ENCODE results near the gene WWOX. TPM values are rescaled to one million over a fixed set of nuclear protein-coding genes. Genes with fewer than 3 reads are reported as not detected.

Gene WWOX
- total and polyA plus RNA-seq, 2 experiments from 2014 or later = 17.0 to 39.8 TPM

DNA sequence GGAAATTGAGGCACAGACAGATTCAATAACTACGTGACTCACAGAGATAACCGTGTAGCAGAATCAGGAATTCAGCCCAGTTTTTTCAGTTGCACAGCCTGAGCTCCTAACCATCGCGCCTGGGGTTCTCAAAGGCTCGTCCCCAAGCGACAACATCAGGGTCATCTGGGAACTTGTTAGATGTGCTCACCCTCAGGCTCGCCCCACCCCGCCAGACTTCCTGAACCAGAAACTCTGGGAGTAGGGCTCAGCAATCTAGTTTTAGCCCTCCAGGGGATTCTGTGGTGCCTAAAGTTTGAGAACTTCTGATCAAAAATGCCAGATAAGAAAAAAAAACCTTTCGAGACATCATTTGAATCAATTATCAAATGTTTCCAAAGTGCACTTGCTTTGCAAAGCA lies 559.8 kb downstream of the WWOX start:
- Histone ChIP-seq H3K4me3 (no peak overlapping the region), H3K27ac (no peak overlapping the region), H3K9me3 (ENCODE audit: low read depth) (no peaks in the 10 kb centered on the region), H4K20me1 (ENCODE audit: insufficient read depth, poor library complexity, severe bottlenecking) (no peaks in the 10 kb centered on the region), H3K9me2 (replicated peaks; ENCODE audit: insufficient read depth) (no peaks in the 10 kb centered on the region), H2AFZ (no peak overlapping the region), H3K27me3 (no peaks in the 10 kb centered on the region), H3K79me2 (no peaks in the 10 kb centered on the region), H3K4me2 (no peak overlapping the region), H3K4me1 (ENCODE audit: insufficient read depth) (peaks cover 10% of the 10 kb centered on the region), H3K36me3 (replicated peaks; ENCODE audit: insufficient read depth, low read depth) (no peaks in the 10 kb centered on the region)
- TF ChIP-seq EZH2phosphoT487 (IDR thresholded peaks at IDR 0.05; ENCODE audit: low read depth, severe bottlenecking, unreplicated experiment) (no peak), EZH2 (IDR thresholded peaks at IDR 0.05; ENCODE audit: borderline replicate concordance) (no peak), CTCF (IDR thresholded peaks at IDR 0.05; ENCODE audit: poor library complexity) (no peak)
- 73% methylated on average over 9 of the region's 9 CpGs for WGBS (ENCODE audit: low lambda C conversion rate, missing lambda C conversion rate)
- no peak for DNase-seq (ENCODE audit: low spot score)

DNA sequence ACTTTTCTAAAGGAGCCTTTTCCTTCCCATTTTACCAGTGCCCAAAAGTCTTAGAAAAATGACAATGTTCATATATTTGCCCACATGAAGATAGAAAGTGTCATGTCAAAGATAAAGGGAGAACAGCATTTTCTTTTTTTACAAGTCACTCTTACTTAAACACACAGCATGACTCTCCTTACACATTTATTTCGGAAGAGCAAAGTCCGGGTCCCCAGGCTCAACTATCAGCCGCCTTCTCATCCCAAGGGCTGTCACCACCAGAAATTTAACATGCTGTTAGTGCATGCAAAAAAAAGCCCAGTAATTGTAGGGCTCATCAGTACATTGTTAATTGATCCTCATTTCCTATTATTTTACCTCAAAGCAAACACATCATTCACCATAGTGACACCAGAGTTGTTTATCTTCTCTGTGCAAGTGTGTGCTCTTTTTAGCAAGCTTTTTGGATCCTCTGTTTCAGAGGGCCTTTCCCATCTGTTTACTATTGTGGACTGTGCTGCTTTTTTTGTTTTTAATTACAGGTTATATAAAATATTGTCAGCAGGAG lies 560.3 kb downstream of the WWOX start:
- Histone ChIP-seq H3K36me3 (replicated peaks; ENCODE audit: insufficient read depth, low read depth) (no peaks in the 10 kb centered on the region), H3K4me1 (ENCODE audit: insufficient read depth) (peaks cover 10% of the 10 kb centered on the region), H2AFZ (no peak overlapping the region), H3K79me2 (no peaks in the 10 kb centered on the region), H3K9me3 (ENCODE audit: low read depth) (no peaks in the 10 kb centered on the region), H3K4me2 (no peak overlapping the region), H3K27me3 (no peaks in the 10 kb centered on the region), H4K20me1 (ENCODE audit: insufficient read depth, poor library complexity, severe bottlenecking) (no peaks in the 10 kb centered on the region), H3K9me2 (replicated peaks; ENCODE audit: insufficient read depth) (no peaks in the 10 kb centered on the region), H3K4me3 (no peak overlapping the region), H3K27ac (no peak overlapping the region)
- TF ChIP-seq EZH2 (IDR thresholded peaks at IDR 0.05; ENCODE audit: borderline replicate concordance) (no peak), EZH2phosphoT487 (IDR thresholded peaks at IDR 0.05; ENCODE audit: low read depth, severe bottlenecking, unreplicated experiment) (peak; percentile 77)
- no peak for DNase-seq (ENCODE audit: low spot score)
- 31% methylated on average over 3 of the region's 3 CpGs for WGBS (ENCODE audit: low lambda C conversion rate, missing lambda C conversion rate)

GRCh38 chr16:78660795-78661194 lies 561.3 kb downstream of the WWOX start:
- H3K27me3 ChIP-seq = no peaks in the 10 kb centered on the region
- H3K4me1 ChIP-seq (ENCODE audit: insufficient read depth) = peaks cover 10% of the 10 kb centered on the region
- 97% methylated on average over 1 of the region's 1 CpG for WGBS (ENCODE audit: low lambda C conversion rate, missing lambda C conversion rate)
- H3K27ac ChIP-seq = no peak overlapping the region
- H3K4me2 ChIP-seq = no peak overlapping the region
- TF ChIP-seq EZH2 (IDR thresholded peaks at IDR 0.05; ENCODE audit: borderline replicate concordance) (no peak), EZH2phosphoT487 (IDR thresholded peaks at IDR 0.05; ENCODE audit: low read depth, severe bottlenecking, unreplicated experiment) (no peak), CTCF (IDR thresholded peaks at IDR 0.05; ENCODE audit: poor library complexity) (no peak)
- H3K79me2 ChIP-seq = no peaks in the 10 kb centered on the region
- no peaks in the 10 kb centered on the region for H3K9me2 ChIP-seq (replicated peaks; ENCODE audit: insufficient read depth)
- no peak for DNase-seq (ENCODE audit: low spot score)
- H2AFZ ChIP-seq = no peak overlapping the region
- H3K4me3 ChIP-seq = no peak overlapping the region
- no peaks in the 10 kb centered on the region for H3K36me3 ChIP-seq (replicated peaks; ENCODE audit: insufficient read depth, low read depth)
- H4K20me1 ChIP-seq (ENCODE audit: insufficient read depth, poor library complexity, severe bottlenecking) = no peaks in the 10 kb centered on the region
- no peaks in the 10 kb centered on the region for H3K9me3 ChIP-seq (ENCODE audit: low read depth)

DNA sequence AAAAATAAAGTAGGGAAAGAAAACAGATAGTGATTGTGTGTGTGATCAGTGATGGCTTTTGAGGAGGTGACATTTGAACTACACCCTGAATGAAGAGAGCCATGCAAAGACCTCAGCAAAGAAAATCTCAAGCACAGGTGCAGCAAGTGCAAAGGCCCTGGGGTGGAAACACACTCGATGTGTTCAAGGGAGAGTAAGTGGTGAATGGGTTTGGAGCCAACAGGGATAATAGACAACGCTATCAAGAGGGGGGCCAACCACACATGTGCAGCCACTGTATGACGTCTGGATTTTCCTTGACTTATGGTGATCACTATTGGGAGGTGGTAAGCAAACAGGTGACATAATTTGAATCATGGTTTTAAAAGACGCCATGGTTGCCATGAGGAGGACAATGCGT lies 564.2 kb downstream of the WWOX start:
- DNase-seq (ENCODE audit: low spot score) = no peak
- no peak overlapping the region for H3K27ac ChIP-seq
- H3K4me1 ChIP-seq (ENCODE audit: insufficient read depth) = peaks cover 13% of the 10 kb centered on the region
- no peaks in the 10 kb centered on the region for H3K9me3 ChIP-seq (ENCODE audit: low read depth)
- 97% methylated on average over 5 of the region's 5 CpGs for WGBS (ENCODE audit: low lambda C conversion rate, missing lambda C conversion rate)
- no peak overlapping the region for H3K4me2 ChIP-seq
- no peaks in the 10 kb centered on the region for H3K27me3 ChIP-seq
- H3K4me3 ChIP-seq = no peak overlapping the region
- no peaks in the 10 kb centered on the region for H4K20me1 ChIP-seq (ENCODE audit: insufficient read depth, poor library complexity, severe bottlenecking)
- no peaks in the 10 kb centered on the region for H3K79me2 ChIP-seq
- no peaks in the 10 kb centered on the region for H3K9me2 ChIP-seq (replicated peaks; ENCODE audit: insufficient read depth)
- no peak overlapping the region for H2AFZ ChIP-seq
- TF ChIP-seq EZH2phosphoT487 (IDR thresholded peaks at IDR 0.05; ENCODE audit: low read depth, severe bottlenecking, unreplicated experiment) (no peak), CTCF (IDR thresholded peaks at IDR 0.05; ENCODE audit: poor library complexity) (no peak), EZH2 (IDR thresholded peaks at IDR 0.05; ENCODE audit: borderline replicate concordance) (no peak)
- H3K36me3 ChIP-seq (replicated peaks; ENCODE audit: insufficient read depth, low read depth) = no peaks in the 10 kb centered on the region

Measured in hepatocyte (in vitro differentiated cells).